SK-N-SH treated with all-trans-retinoic acid at 6 μM for 48 hours (cell line): ENCODE data around the gene GBF1.

Experiments
- ATAC-seq: fragments of 200-7000 bp; cut with Tn5 transposase; 3 replicates; pipeline ENCODE4 v1.9.1; 2020; ENCODE audit warnings: mild to moderate bottlenecking, moderate library complexity
- ARNTL ChIP-seq: fragments of 450-650 bp; formaldehyde crosslinking; IDR thresholded peaks from 2 replicates; pipeline ENCODE4 v1.5.0; 2020; ENCODE audit warnings: low read depth, mild to moderate bottlenecking, moderate library complexity, borderline replicate concordance
- BACH2 ChIP-seq: fragments of 250-450 bp; sonication (Bioruptor Pico); IDR thresholded peaks from 2 replicates; pipeline ENCODE4 v1.9.0; 2021; ENCODE audit warnings: mild to moderate bottlenecking, borderline replicate concordance
- CREB5 ChIP-seq: fragments of 250-450 bp; sonication (Bioruptor Pico); IDR thresholded peaks from 2 replicates; pipeline ENCODE4 v1.5.1; 2020; ENCODE audit warnings: low read depth, mild to moderate bottlenecking, moderate library complexity
- CSDC2 ChIP-seq: fragments of 250-450 bp; sonication (Bioruptor Pico); IDR thresholded peaks from 2 replicates; pipeline ENCODE4 v1.5.0; 2020; ENCODE audit warnings: mild to moderate bottlenecking, moderate library complexity
- CSRNP3 ChIP-seq: fragments of 250-450 bp; sonication (Bioruptor Pico); IDR thresholded peaks from 2 replicates; pipeline ENCODE4 v1.5.1; 2021; ENCODE audit warnings: mild to moderate bottlenecking, moderate library complexity
- ESRRG ChIP-seq: fragments of 250-450 bp; sonication (Bioruptor Pico); IDR thresholded peaks from 2 replicates; pipeline ENCODE4 v1.6.1; 2021; ENCODE audit warnings: mild to moderate bottlenecking
- GLIS3 ChIP-seq: fragments of 250-450 bp; sonication (Bioruptor Pico); IDR thresholded peaks from 2 replicates; pipeline ENCODE4 v1.5.0; 2020; ENCODE audit warnings: mild to moderate bottlenecking, moderate library complexity
- ISL1 ChIP-seq: fragments of 250-450 bp; sonication (Bioruptor Pico); IDR thresholded peaks from 2 replicates; pipeline ENCODE4 v2.1.2; 2022; ENCODE audit warnings: mild to moderate bottlenecking, moderate library complexity
- OSR1 ChIP-seq: fragments of 250-450 bp; sonication (Bioruptor Pico); IDR thresholded peaks from 2 replicates; pipeline ENCODE4 v1.8.0; 2022; ENCODE audit warnings: moderate library complexity, mild to moderate bottlenecking, inconsistent platforms
- PATZ1 ChIP-seq: fragments of 250-450 bp; sonication (Bioruptor Pico); IDR thresholded peaks from 2 replicates; pipeline ENCODE4 v1.8.0; 2020; ENCODE audit warnings: mild to moderate bottlenecking, moderate library complexity, borderline replicate concordance
- PPARA ChIP-seq: fragments of 250-450 bp; sonication (Bioruptor Pico); IDR thresholded peaks from 2 replicates; pipeline ENCODE4 v1.5.0; 2020; ENCODE audit warnings: mild to moderate bottlenecking, borderline replicate concordance
- RARB ChIP-seq: fragments of 250-450 bp; sonication (Bioruptor Pico); IDR thresholded peaks from 2 replicates; pipeline ENCODE4 v1.8.0; 2021; ENCODE audit warnings: mild to moderate bottlenecking, moderate library complexity
- SNAI2 ChIP-seq: fragments of 250-450 bp; sonication (Bioruptor Pico); IDR thresholded peaks from 2 replicates; pipeline ENCODE4 v1.5.0; 2020; ENCODE audit warnings: mild to moderate bottlenecking, moderate library complexity
- TCF4 ChIP-seq: fragments of 250-450 bp; sonication (Bioruptor Pico); IDR thresholded peaks from 2 replicates; pipeline ENCODE4 v1.8.0; 2021; ENCODE audit warnings: mild to moderate bottlenecking, moderate library complexity, borderline replicate concordance
- TOX ChIP-seq: fragments of 250-450 bp; sonication (Bioruptor Pico); IDR thresholded peaks from 2 replicates; pipeline ENCODE4 v1.8.0; 2021; ENCODE audit warnings: mild to moderate bottlenecking, moderate library complexity, borderline replicate concordance
- TSHZ2 ChIP-seq: fragments of 250-450 bp; sonication (Bioruptor Pico); IDR thresholded peaks from 2 replicates; pipeline ENCODE4 v1.5.0; 2020; ENCODE audit warnings: mild to moderate bottlenecking, moderate library complexity
- ZC3H10 ChIP-seq: fragments of 250-450 bp; sonication (Bioruptor Pico); IDR thresholded peaks from 2 replicates; pipeline ENCODE4 v1.5.1; 2021; ENCODE audit warnings: mild to moderate bottlenecking, moderate library complexity
- ZFP3 ChIP-seq: fragments of 250-450 bp; sonication (Bioruptor Pico); IDR thresholded peaks from 2 replicates; pipeline ENCODE4 v1.5.0; 2020; ENCODE audit warnings: mild to moderate bottlenecking, moderate library complexity
- ZFP30 ChIP-seq: fragments of 450-650 bp; formaldehyde crosslinking; IDR thresholded peaks from 2 replicates; pipeline ENCODE4 v1.5.0; 2022; ENCODE audit warnings: mild to moderate bottlenecking, moderate library complexity
- ZNF565 ChIP-seq: fragments of 450-650 bp; formaldehyde crosslinking; conservative IDR thresholded peaks from 2 replicates; pipeline ENCODE4 v1.5.0; 2020; ENCODE audit warnings: low read depth, mild to moderate bottlenecking, moderate library complexity
- ZNF70 ChIP-seq: fragments of 450-650 bp; formaldehyde crosslinking; IDR thresholded peaks from 2 replicates; pipeline ENCODE4 v1.5.0; 2020; ENCODE audit warnings: mild to moderate bottlenecking, moderate library complexity

GBF1 gene

GRCh38 chr10:102376901-102377300 lies 131.6 kb downstream of the GBF1 start:
- TF ChIP-seq ISL1, result no peak
- no peak for TF ChIP-seq BACH2 (CRISPR knock-in tag)
- TF ChIP-seq SNAI2, result no peak
- no peak for TF ChIP-seq ZC3H10 (CRISPR knock-in tag)
- no peak for TF ChIP-seq OSR1 (CRISPR knock-in tag)
- TF ChIP-seq ESRRG (CRISPR knock-in tag), result no peak
- TF ChIP-seq TCF4 (CRISPR knock-in tag), result no peak
- no peak for TF ChIP-seq ZFP30 (CRISPR knock-in tag)
- TF ChIP-seq ZNF70 (CRISPR knock-in tag), result no peak
- no peak for ATAC-seq

GRCh38 chr10:102379383-102379782 lies 134.1 kb downstream of the GBF1 start:
- ATAC-seq, result no peak
- TF ChIP-seq ESRRG (CRISPR knock-in tag) (no peak), TOX (CRISPR knock-in tag) (no peak), ZC3H10 (CRISPR knock-in tag) (no peak), CSRNP3 (CRISPR knock-in tag) (no peak), GLIS3 (CRISPR knock-in tag) (no peak), CSDC2 (no peak), PPARA (CRISPR knock-in tag) (no peak), TCF4 (CRISPR knock-in tag) (no peak), ZFP30 (CRISPR knock-in tag) (no peak), ZFP3 (CRISPR knock-in tag) (no peak), RARB (CRISPR knock-in tag) (no peak)

- no peak for ATAC-seq
- no peak for TF ChIP-seq ARNTL (CRISPR knock-in tag)
- no peak for TF ChIP-seq ISL1
- no peak for TF ChIP-seq ZFP30 (CRISPR knock-in tag)
- no peak for TF ChIP-seq PPARA (CRISPR knock-in tag)
- TF ChIP-seq ZC3H10 (CRISPR knock-in tag), result no peak
- TF ChIP-seq CSRNP3 (CRISPR knock-in tag), result no peak
- no peak for TF ChIP-seq OSR1 (CRISPR knock-in tag)
- TF ChIP-seq ZNF70 (CRISPR knock-in tag), result no peak
- no peak for TF ChIP-seq BACH2 (CRISPR knock-in tag)
- TF ChIP-seq CSDC2, result no peak
- TF ChIP-seq TCF4 (CRISPR knock-in tag), result no peak
- no peak for TF ChIP-seq TOX (CRISPR knock-in tag)
- TF ChIP-seq ZFP3 (CRISPR knock-in tag), result no peak
- no peak for TF ChIP-seq CREB5
Observed at GRCh38 chr10:102381983-102382382, 136.7 kb downstream of the GBF1 start.

- TF ChIP-seq CSDC2, result no peak
- TF ChIP-seq TSHZ2 (CRISPR knock-in tag), result no peak
- TF ChIP-seq ZC3H10 (CRISPR knock-in tag), result no peak
- no peak for TF ChIP-seq BACH2 (CRISPR knock-in tag)
- TF ChIP-seq ZNF565 (CRISPR knock-in tag), result no peak
- TF ChIP-seq ESRRG (CRISPR knock-in tag), result no peak
- no peak for TF ChIP-seq TCF4 (CRISPR knock-in tag)
- no peak for TF ChIP-seq GLIS3 (CRISPR knock-in tag)
- no peak for TF ChIP-seq PPARA (CRISPR knock-in tag)
- TF ChIP-seq ARNTL (CRISPR knock-in tag), result no peak
- no peak for TF ChIP-seq PATZ1 (CRISPR knock-in tag)
- TF ChIP-seq ZNF70 (CRISPR knock-in tag), result no peak
- no peak for ATAC-seq
Observed at GRCh38 chr10:102382871-102383270, 137.5 kb downstream of the GBF1 start.
